HG03064 (cell line): ENCODE results near the gene BUD13.

Source experiments
- ATAC-seq: cut with Tn5 transposase; IDR thresholded peaks from one replicate; pipeline ENCODE4 v1.9.1; 2021; ENCODE audit warnings: low read depth; ENCODE audit not compliant: unreplicated experiment

BUD13 gene

GRCh38 chr11:116723511-116723910 lies 49.3 kb downstream of the BUD13 start:
- no peak for ATAC-seq

DNA sequence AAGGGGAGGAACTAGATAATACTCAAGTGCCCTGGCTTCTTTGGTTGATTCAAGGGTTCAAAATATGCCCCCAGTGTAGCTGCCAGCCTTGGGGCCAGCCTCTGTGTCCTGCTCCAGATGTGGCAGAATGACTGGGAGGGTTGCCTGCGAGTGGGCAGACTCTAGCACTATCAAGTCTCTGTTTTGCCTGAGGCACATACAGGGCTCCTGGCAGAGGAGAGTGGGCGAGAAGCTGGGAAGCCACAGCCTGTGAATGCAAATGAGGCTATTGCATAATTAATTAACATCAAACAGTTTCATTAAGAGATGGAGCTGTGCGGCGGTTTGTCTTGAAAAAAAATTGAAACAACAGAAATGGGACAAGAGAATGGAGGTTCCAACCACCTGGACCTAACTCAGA lies 50.8 kb downstream of the BUD13 start:
- no peak for ATAC-seq

- no peak for ATAC-seq
Observed at GRCh38 chr11:116720895-116721294, 51.9 kb downstream of the BUD13 start.

GRCh38 chr11:116718955-116719501 lies 53.8 kb downstream of the BUD13 start:
- no peak for ATAC-seq

DNA sequence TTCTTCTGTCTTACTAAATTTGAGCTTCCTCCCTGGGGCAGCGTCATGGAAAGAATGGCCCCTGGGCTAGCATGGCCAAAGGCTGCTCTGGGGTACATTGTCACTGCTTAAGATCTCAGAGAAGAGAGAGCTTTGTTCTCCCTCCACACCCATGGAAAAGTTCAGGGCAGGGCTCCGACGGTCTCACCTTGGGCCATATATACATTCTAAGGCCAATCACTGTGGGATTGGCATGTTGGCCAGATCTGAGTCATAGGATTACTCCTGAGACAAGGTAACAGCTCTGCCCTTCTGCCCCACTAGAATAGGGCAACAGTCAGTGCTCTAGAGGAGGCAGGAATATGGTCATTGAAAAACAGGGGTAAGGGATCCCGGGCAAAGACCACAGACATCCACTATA lies 56.2 kb downstream of the BUD13 start:
- no peak for ATAC-seq

- no peak for ATAC-seq
Observed at GRCh38 chr11:116715383-116715782, 57.4 kb downstream of the BUD13 start.

DNA sequence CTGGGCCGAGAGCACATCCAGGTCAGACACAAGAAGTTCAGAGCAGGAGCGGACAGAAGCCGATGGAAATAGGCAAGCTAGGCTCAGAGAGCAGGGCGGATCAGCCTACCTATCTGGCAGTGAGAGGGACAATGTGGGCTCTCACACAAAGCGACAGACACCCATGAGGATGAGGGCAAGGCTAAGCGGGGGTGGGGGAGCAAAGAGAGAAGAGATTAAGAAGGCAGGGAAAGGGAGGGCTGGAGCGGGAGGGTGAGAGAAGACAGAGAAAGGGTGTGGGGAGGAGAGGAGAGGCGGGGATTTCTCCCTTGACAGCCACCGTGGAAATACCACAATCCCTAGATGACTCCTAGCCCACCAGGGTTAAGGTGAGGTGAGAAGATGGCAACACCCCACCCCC lies 57.9 kb downstream of the BUD13 start:
- ATAC-seq: no peak

DNA sequence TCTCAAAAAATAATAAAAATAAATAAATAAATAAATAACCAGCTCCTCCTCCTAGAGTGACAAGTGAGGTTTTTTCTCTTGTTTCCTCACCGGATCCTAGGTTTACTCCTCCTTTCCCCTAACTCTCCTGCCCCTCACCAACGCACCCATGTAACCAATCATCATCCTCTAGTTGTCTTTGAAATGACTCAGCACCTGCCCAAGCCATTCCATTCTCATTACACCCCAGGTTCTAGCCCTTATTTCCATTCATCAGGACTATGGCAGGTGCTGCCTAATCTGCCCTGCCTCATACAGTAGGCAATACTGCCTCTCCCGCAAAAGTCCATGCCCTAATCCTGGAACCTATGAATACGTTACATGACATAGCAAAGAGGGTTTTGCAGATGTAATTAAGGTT lies 60.4 kb downstream of the BUD13 start:
- ATAC-seq: no peak

DNA sequence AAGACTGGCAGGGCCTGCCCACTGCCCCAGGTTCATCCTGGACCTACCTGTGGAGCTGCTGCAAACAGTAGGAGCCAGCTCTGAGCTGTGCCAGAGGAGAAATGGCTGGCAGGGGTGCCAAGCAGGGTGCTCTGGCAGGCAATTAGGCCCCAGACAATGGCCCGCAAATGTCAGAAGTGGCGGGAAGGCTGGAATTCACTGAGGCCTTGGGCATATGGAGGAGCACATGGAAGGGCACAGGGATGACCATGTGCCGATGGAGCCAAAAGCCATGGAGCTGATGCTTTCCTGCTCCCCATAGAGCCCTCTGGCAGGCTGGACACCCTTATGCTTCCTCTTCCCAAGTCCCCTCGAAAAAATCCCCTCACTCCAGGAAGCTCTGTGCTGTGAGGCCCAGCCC lies 62.0 kb downstream of the BUD13 start:
- ATAC-seq: no peak

DNA sequence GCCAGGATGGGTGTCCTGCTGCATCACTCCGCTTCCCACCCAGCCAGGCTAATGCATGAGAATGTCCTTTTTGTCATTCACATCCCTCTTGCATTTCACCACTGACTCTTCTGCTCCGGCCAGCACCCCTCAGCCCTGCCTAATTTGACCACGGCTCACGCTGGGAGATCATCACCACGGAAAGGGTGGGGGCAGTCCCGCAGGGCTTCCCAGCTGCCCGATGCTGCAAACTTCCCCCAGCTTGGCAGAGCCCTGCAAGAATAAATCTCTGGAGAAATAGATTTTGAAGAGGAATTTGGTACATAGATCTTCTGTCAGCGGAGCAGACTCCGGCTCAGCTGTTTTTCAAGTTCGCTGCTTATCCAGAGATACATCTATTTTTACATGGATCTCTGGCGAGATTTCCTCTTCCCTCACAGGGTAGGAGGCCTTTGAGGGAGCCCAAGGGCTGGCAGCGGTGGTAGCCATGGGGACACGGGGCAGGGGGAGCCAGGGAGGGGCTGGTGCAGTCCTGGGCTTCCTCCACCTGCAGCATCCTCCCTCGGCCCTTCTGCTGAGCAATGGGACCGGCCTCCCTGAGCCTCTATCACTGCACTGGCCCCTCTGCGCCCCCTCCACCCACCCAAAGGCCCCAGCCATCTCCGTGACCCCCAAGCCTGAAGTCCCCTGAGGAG lies 62.6 kb downstream of the BUD13 start:
- no peak for ATAC-seq

GRCh38 chr11:116707746-116708145 lies 65.0 kb downstream of the BUD13 start:
- ATAC-seq: no peak

- no peak for ATAC-seq
Observed at GRCh38 chr11:116707161-116707629, 65.6 kb downstream of the BUD13 start.

- no peak for ATAC-seq
Observed at GRCh38 chr11:116703421-116703820, 69.4 kb downstream of the BUD13 start.

DNA sequence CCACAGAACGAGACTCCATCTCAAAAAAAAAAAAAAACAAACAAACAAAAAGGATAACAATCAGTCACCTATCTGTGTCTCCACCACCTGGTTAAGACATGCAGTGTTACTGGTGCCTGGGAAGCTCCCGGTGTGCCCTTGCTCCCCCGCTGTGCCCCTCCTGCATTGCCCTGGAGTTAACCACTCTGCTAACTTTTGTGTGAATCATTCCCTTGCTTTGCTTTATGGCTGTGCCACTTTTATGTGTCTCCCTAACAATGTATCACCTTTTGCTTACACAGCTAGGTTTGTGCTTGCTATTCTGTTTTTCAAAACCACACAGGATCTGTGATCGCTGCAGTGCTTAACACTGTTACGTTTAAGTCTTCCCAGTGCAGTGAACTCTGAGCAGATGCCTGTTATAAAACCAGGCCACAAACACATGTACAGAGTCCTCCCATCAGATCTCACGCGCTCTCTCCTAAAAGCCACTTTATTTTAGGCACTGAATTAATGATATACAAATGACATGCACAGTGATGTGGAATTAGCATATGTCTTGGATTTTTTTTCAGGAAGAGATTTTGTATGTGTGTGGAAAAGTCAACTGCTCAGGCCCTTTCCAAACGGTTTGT lies 69.9 kb downstream of the BUD13 start:
- no peak for ATAC-seq

DNA sequence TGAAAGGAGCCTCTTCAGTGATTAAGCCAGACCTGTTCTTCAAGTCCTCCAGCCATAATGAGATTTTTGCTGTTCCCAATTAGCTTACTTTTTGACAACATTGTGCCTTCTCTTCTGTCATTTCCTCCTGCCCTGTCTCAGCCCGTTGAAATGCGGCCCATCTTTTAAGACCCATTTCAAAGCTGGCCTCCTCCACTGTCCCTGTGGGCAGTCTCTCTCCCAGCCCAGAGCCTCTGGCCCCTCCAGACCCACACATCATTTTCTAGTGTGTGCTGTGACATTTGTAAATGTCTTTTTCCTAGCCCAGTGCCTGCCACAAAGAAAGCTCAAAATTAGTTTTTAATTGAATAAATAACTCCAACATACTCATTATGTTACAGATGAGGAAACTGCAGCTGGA lies 70.9 kb downstream of the BUD13 start:
- no peak for ATAC-seq

GRCh38 chr11:116701297-116701801 lies 71.4 kb downstream of the BUD13 start:
- no peak for ATAC-seq

- ATAC-seq: no peak
Observed at GRCh38 chr11:116700586-116701220, 72.1 kb downstream of the BUD13 start.
